Measurements from ENCODE around the gene GPATCH1.
"Not testable (repeated sequence)": the region's sequence is repeated elsewhere in the genome, so short reads cannot be mapped to it uniquely, and the experiment has no call there.

GPATCH1 gene, protein sequence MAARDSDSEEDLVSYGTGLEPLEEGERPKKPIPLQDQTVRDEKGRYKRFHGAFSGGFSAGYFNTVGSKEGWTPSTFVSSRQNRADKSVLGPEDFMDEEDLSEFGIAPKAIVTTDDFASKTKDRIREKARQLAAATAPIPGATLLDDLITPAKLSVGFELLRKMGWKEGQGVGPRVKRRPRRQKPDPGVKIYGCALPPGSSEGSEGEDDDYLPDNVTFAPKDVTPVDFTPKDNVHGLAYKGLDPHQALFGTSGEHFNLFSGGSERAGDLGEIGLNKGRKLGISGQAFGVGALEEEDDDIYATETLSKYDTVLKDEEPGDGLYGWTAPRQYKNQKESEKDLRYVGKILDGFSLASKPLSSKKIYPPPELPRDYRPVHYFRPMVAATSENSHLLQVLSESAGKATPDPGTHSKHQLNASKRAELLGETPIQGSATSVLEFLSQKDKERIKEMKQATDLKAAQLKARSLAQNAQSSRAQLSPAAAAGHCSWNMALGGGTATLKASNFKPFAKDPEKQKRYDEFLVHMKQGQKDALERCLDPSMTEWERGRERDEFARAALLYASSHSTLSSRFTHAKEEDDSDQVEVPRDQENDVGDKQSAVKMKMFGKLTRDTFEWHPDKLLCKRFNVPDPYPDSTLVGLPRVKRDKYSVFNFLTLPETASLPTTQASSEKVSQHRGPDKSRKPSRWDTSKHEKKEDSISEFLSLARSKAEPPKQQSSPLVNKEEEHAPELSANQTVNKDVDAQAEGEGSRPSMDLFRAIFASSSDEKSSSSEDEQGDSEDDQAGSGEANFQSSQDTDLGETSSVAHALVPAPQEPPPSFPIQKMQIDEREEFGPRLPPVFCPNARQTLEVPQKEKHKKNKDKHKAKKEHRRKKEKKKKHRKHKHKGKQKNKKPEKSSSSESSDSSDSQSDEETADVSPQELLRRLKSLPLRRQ
- 14.9 to 16.7 (median 15.8) reads per million in 3 donors for total RNA-seq

GRCh38 chr19:33080761-33081681, at the start of gene GPATCH1:
Gene GPATCH1, plus strand, starts transcription at chr19:33081181. Its CDS starts 13 bp downstream, at chr19:33081194.
- DNase-seq: peak; percentile 66 to 74 (median 71)
- Histone ChIP-seq H3K4me1 (ENCODE audit: control insufficient read depth, insufficient read depth, low read length, poor library complexity, severe bottlenecking) (peaks cover 17% of the 10 kb centered on the region), H3K4me3 (ENCODE audit: insufficient read depth, low read depth, low read length, poor library complexity, severe bottlenecking) (peak within 1 kb of the TSS; percentile 92)

DNA sequence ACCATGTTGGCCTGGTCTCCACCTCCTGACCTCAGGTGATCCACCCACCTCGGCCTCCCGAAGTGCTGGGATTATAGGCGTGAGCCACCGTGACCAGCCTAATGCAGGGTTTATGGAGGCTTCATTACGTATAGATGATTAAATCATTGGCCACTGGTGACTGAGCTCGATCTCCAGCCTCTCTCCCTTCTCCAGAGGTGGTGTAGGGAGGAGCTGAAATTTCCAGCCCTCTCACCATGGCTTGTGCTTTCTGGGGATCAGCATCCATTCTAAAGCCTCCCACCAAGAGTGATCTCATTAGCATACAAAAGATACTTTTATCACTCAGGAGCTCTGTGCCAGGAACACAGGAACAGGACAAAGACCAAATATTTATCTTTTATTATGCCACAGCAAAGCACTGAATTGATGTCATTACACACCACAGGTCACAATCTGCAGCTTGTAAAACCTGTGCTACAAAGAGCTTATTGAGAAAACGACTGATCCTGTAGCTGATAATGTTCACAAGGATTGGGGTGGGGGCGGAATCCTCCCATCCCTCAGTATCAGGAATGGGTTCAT, 48.7 kb upstream of the GPATCH1 start:
- Histone ChIP-seq H3K27me3 (replicated peaks; ENCODE audit: control insufficient read depth, insufficient read depth, low read length, poor library complexity, severe bottlenecking) (no peaks in the 10 kb centered on the region), H3K4me1 (ENCODE audit: control insufficient read depth, insufficient read depth, low read length, poor library complexity, severe bottlenecking) (no peaks in the 10 kb centered on the region), H3K27ac (ENCODE audit: insufficient read depth, low read length, poor library complexity, severe bottlenecking) (no peak overlapping the region), H3K4me3 (ENCODE audit: insufficient read depth, low read depth, low read length, poor library complexity, severe bottlenecking) (no peak overlapping the region), H3K36me3 (ENCODE audit: control insufficient read depth, insufficient read depth, low read length) (no peaks in the 10 kb centered on the region), H3K9me3 (ENCODE audit: control insufficient read depth, low read length) (no peaks in the 10 kb centered on the region)
- DNase-seq: no peak

More at GRCh38 chr19:33080761-33081681, at the start of gene GPATCH1:
- no peaks in the 10 kb centered on the region for H3K9me3 ChIP-seq (ENCODE audit: control insufficient read depth, low read length)
- no peaks in the 10 kb centered on the region for H3K36me3 ChIP-seq (ENCODE audit: control insufficient read depth, insufficient read depth, low read length)
- no peaks in the 10 kb centered on the region for H3K27me3 ChIP-seq (replicated peaks; ENCODE audit: control insufficient read depth, insufficient read depth, low read length, poor library complexity, severe bottlenecking)
- peak within 1 kb of the TSS; percentile 75 for H3K27ac ChIP-seq (ENCODE audit: insufficient read depth, low read length, poor library complexity, severe bottlenecking)

- Histone ChIP-seq H3K9me3 (ENCODE audit: control insufficient read depth, low read length) (no peaks in the 10 kb centered on the region), H3K27me3 (replicated peaks; ENCODE audit: control insufficient read depth, insufficient read depth, low read length, poor library complexity, severe bottlenecking) (no peaks in the 10 kb centered on the region), H3K27ac (ENCODE audit: insufficient read depth, low read length, poor library complexity, severe bottlenecking) (no peak overlapping the region), H3K4me1 (ENCODE audit: control insufficient read depth, insufficient read depth, low read length, poor library complexity, severe bottlenecking) (no peaks in the 10 kb centered on the region), H3K36me3 (ENCODE audit: control insufficient read depth, insufficient read depth, low read length) (no peaks in the 10 kb centered on the region), H3K4me3 (ENCODE audit: insufficient read depth, low read depth, low read length, poor library complexity, severe bottlenecking) (no peak overlapping the region)
- DNase-seq: no peak
Observed at GRCh38 chr19:33035461-33035860, 45.5 kb upstream of the GPATCH1 start.

GRCh38 chr19:33036370-33037167, 44.4 kb upstream of the GPATCH1 start:
- H3K36me3 ChIP-seq (ENCODE audit: control insufficient read depth, insufficient read depth, low read length); H3K27ac ChIP-seq (ENCODE audit: insufficient read depth, low read length, poor library complexity, severe bottlenecking); H3K27me3 ChIP-seq (replicated peaks; ENCODE audit: control insufficient read depth, insufficient read depth, low read length, poor library complexity, severe bottlenecking); H3K9me3 ChIP-seq (ENCODE audit: control insufficient read depth, low read length); H3K4me3 ChIP-seq (ENCODE audit: insufficient read depth, low read depth, low read length, poor library complexity, severe bottlenecking); DNase-seq; H3K4me1 ChIP-seq (ENCODE audit: control insufficient read depth, insufficient read depth, low read length, poor library complexity, severe bottlenecking): not testable (repeated sequence)

GRCh38 chr19:33037168-33038025, 43.6 kb upstream of the GPATCH1 start:
- not testable (repeated sequence) for H3K36me3 ChIP-seq (ENCODE audit: control insufficient read depth, insufficient read depth, low read length); H3K27me3 ChIP-seq (replicated peaks; ENCODE audit: control insufficient read depth, insufficient read depth, low read length, poor library complexity, severe bottlenecking); H3K9me3 ChIP-seq (ENCODE audit: control insufficient read depth, low read length); DNase-seq; H3K27ac ChIP-seq (ENCODE audit: insufficient read depth, low read length, poor library complexity, severe bottlenecking); H3K4me1 ChIP-seq (ENCODE audit: control insufficient read depth, insufficient read depth, low read length, poor library complexity, severe bottlenecking)
- peak overlapping the region; percentile 37 for H3K4me3 ChIP-seq (ENCODE audit: insufficient read depth, low read depth, low read length, poor library complexity, severe bottlenecking)

DNA sequence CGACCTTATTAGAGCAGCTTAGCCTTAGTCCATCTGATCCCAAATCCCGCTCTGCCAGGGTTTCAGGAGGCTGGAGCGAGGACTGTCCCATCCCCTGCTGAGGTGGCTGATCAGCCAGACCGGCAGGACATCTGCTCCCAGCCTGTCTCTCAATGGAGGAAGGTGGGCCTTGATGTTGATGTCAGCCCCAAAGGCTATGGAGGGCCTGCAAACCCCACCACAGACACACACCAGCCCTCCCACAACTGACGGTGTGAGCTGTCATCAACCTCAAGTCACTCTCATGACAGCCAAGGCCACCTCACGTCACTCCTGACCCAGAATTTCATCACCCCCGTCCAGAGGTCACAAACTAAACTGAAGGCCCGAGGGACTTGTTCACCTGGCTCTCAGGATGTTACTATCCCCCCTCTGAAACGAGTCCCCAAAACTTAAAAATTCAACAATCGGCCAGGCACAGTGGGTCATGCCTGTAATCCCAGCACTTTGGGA, 41.8 kb upstream of the GPATCH1 start:
- Histone ChIP-seq H3K4me1 (ENCODE audit: control insufficient read depth, insufficient read depth, low read length, poor library complexity, severe bottlenecking) (no peaks in the 10 kb centered on the region), H3K27ac (ENCODE audit: insufficient read depth, low read length, poor library complexity, severe bottlenecking) (no peak overlapping the region), H3K9me3 (ENCODE audit: control insufficient read depth, low read length) (no peaks in the 10 kb centered on the region), H3K36me3 (ENCODE audit: control insufficient read depth, insufficient read depth, low read length) (no peaks in the 10 kb centered on the region), H3K27me3 (replicated peaks; ENCODE audit: control insufficient read depth, insufficient read depth, low read length, poor library complexity, severe bottlenecking) (no peaks in the 10 kb centered on the region), H3K4me3 (ENCODE audit: insufficient read depth, low read depth, low read length, poor library complexity, severe bottlenecking) (no peak overlapping the region)
- no peak for DNase-seq

- DNase-seq: no peak
- Histone ChIP-seq H3K27me3 (replicated peaks; ENCODE audit: control insufficient read depth, insufficient read depth, low read length, poor library complexity, severe bottlenecking) (no peaks in the 10 kb centered on the region), H3K36me3 (ENCODE audit: control insufficient read depth, insufficient read depth, low read length) (no peaks in the 10 kb centered on the region), H3K9me3 (ENCODE audit: control insufficient read depth, low read length) (no peaks in the 10 kb centered on the region), H3K27ac (ENCODE audit: insufficient read depth, low read length, poor library complexity, severe bottlenecking) (no peak overlapping the region), H3K4me1 (ENCODE audit: control insufficient read depth, insufficient read depth, low read length, poor library complexity, severe bottlenecking) (no peaks in the 10 kb centered on the region), H3K4me3 (ENCODE audit: insufficient read depth, low read depth, low read length, poor library complexity, severe bottlenecking) (no peak overlapping the region)
Observed at GRCh38 chr19:33039815-33040214, 41.2 kb upstream of the GPATCH1 start.

Data from effector memory CD4-positive, alpha-beta T cell (primary cell).